IMR-90 (cell line): ENCODE measurements around the gene C17orf78. TPM values are rescaled to one million over a fixed set of nuclear protein-coding genes. Genes with fewer than 3 reads are reported as not detected.

Experiments
- ATAC-seq: fragments of 200-7000 bp; cut with Tn5 transposase; 2 replicates; pipeline ENCODE4 v1.9.1; 2020; ENCODE audit warnings: low read depth, mild to moderate bottlenecking, moderate library complexity
- BruUV-seq: library from RNA; stranded (reverse); fragments of 400-500 nt; replicated peaks from 2 replicates; lab custom pipeline; 2021; lab: Mats Ljungman, UMichigan
- CTCF ChIA-PET: fragments of 300-600 bp; formaldehyde crosslinking; extraction: SDS; loops from one replicate; lab custom pipeline; 2021; ENCODE audit warnings: antibody characterized with exemption; lab: Yijun Ruan, JAX
- POLR2A ChIA-PET: fragments of 300-600 bp; sonication (Branson Sonifier 250); formaldehyde crosslinking; loops from one replicate; lab custom pipeline; 2022; ENCODE audit warnings: antibody characterized with exemption; ENCODE audit not compliant: unreplicated experiment; lab: Charles Lee
- DNase-seq: peaks from one replicate; pipeline ENCODE4 v3.0.0; 2013
- H2AFZ ChIP-seq: replicated peaks from 2 replicates; pipeline ENCODE3; 2013; ENCODE audit warnings: low read length, mild to moderate bottlenecking; ENCODE audit not compliant: poor library complexity
- H2AK5ac ChIP-seq: 2 replicates; pipeline ENCODE4 v1.6.1; 2013; ENCODE audit warnings: low read depth, low read length, inconsistent platforms
- H2AK9ac ChIP-seq: replicated peaks from 2 replicates; pipeline ENCODE3; 2013; ENCODE audit warnings: mild to moderate bottlenecking, low read depth, low read length, moderate library complexity; ENCODE audit not compliant: poor library complexity
- H2BK120ac ChIP-seq: 2 replicates; pipeline ENCODE4 v1.6.1; 2013; ENCODE audit warnings: low read depth, low read length, inconsistent platforms
- H2BK15ac ChIP-seq: 3 replicates; pipeline ENCODE4 v1.6.1; 2013; ENCODE audit warnings: low read depth, low read length, inconsistent platforms
- H2BK20ac ChIP-seq: 2 replicates; pipeline ENCODE4 v1.6.1; 2013; ENCODE audit warnings: low read depth, mild to moderate bottlenecking, inconsistent platforms, low read length, moderate library complexity
- H2BK5ac ChIP-seq: 2 replicates; pipeline ENCODE4 v1.6.1; 2013; ENCODE audit warnings: mild to moderate bottlenecking, low read depth, low read length, inconsistent platforms; ENCODE audit not compliant: poor library complexity, severe bottlenecking
- H3K14ac ChIP-seq: replicated peaks from 2 replicates; pipeline ENCODE4 v1.6.1; 2013; ENCODE audit warnings: low read depth, low read length, inconsistent platforms
- H3K18ac ChIP-seq: 2 replicates; pipeline ENCODE4 v1.6.1; 2013; ENCODE audit warnings: low read depth, low read length, control low read depth
- H3K23ac ChIP-seq: 2 replicates; pipeline ENCODE4 v1.6.1; 2013; ENCODE audit warnings: low read depth, low read length, inconsistent platforms
- H3K27ac ChIP-seq: 2 replicates; pipeline ENCODE4 v1.5.1; 2013; ENCODE audit warnings: mild to moderate bottlenecking, control low read depth, low read length; ENCODE audit not compliant: insufficient read depth
- H3K27me3 ChIP-seq: 2 replicates; pipeline ENCODE4 v1.6.1; 2013; ENCODE audit warnings: low read length; ENCODE audit not compliant: control insufficient read depth, insufficient read depth
- H3K36me3 ChIP-seq: 2 replicates; pipeline ENCODE4 v1.6.1; 2013; ENCODE audit warnings: low read length, mixed read lengths; ENCODE audit not compliant: control insufficient read depth, insufficient read depth
- H3K4ac ChIP-seq: 2 replicates; pipeline ENCODE4 v1.6.1; 2013; ENCODE audit warnings: low read depth, low read length, inconsistent platforms
- H3K4me1 ChIP-seq: 2 replicates; pipeline ENCODE4 v1.6.1; 2013; ENCODE audit warnings: low read length, mixed read lengths; ENCODE audit not compliant: control insufficient read depth, insufficient read depth
- H3K4me2 ChIP-seq: 2 replicates; pipeline ENCODE4 v1.6.1; 2013; ENCODE audit warnings: low read depth, mild to moderate bottlenecking, control low read depth, low read length, moderate library complexity
- H3K4me3 ChIP-seq: 2 replicates; pipeline ENCODE4 v1.5.1; 2013; ENCODE audit warnings: low read depth, mild to moderate bottlenecking, control low read depth, low read length, moderate library complexity; ENCODE audit not compliant: insufficient read depth
- H3K56ac ChIP-seq: 2 replicates; pipeline ENCODE4 v1.6.1; 2013; ENCODE audit warnings: low read length, inconsistent platforms; ENCODE audit not compliant: insufficient read depth; ENCODE audit errors: extremely low read depth
- H3K79me1 ChIP-seq, 2 experiments: 2 replicates each; pipeline ENCODE4 v1.6.1; 2013; ENCODE audit warnings: low read length in 2 of 2, inconsistent platforms in 1 of 2, low read depth in 1 of 2
- H3K9ac ChIP-seq: 2 replicates; pipeline ENCODE4 v1.6.1; 2013; ENCODE audit warnings: low read depth, low read length, control low read depth
- H3K9me1 ChIP-seq: 2 replicates; pipeline ENCODE4 v1.6.1; 2013; ENCODE audit warnings: low read length, inconsistent platforms; ENCODE audit not compliant: insufficient read depth
- H3K9me3 ChIP-seq: 2 replicates; pipeline ENCODE4 v1.6.1; 2013; ENCODE audit warnings: low read length; ENCODE audit not compliant: control insufficient read depth, insufficient read depth
- H4K20me1 ChIP-seq: 2 replicates; pipeline ENCODE4 v1.6.1; 2013; ENCODE audit warnings: low read length, inconsistent platforms; ENCODE audit not compliant: insufficient read depth
- H4K5ac ChIP-seq: 2 replicates; pipeline ENCODE4 v1.6.1; 2013; ENCODE audit warnings: mild to moderate bottlenecking, low read depth, low read length, control low read depth
- H4K8ac ChIP-seq, 2 experiments: 2 replicates each; pipeline ENCODE4 v1.6.1; 2013; ENCODE audit warnings: low read depth in 2 of 2, low read length in 2 of 2, control low read depth in 1 of 2, inconsistent platforms in 1 of 2
- H4K91ac ChIP-seq: 2 replicates; pipeline ENCODE4 v1.6.1; 2013; ENCODE audit warnings: low read depth, low read length, inconsistent platforms; ENCODE audit not compliant: insufficient read depth
- BHLHE40 ChIP-seq: fragments of 150-350 bp; IDR thresholded peaks from 2 replicates; pipeline ENCODE4 v1.6.1; 2016; ENCODE audit warnings: mild to moderate bottlenecking, low read depth, low read length
- CEBPB ChIP-seq: IDR thresholded peaks from 2 replicates; pipeline ENCODE4 v1.6.1; 2012; ENCODE audit warnings: low read depth, low read length, improper control_type of control experiment
- MAFK ChIP-seq: IDR thresholded peaks from 2 replicates; pipeline ENCODE4 v1.6.1; 2012; ENCODE audit warnings: low read depth, low read length, improper control_type of control experiment
- MAZ ChIP-seq: IDR thresholded peaks from 2 replicates; pipeline ENCODE4 v1.6.1; 2012; ENCODE audit warnings: low read depth, mild to moderate bottlenecking, low read length, improper control_type of control experiment, moderate library complexity, borderline replicate concordance
- MXI1 ChIP-seq: IDR thresholded peaks from 2 replicates; pipeline ENCODE4 v1.6.1; 2012; ENCODE audit warnings: low read depth, mild to moderate bottlenecking, low read length, moderate library complexity, borderline replicate concordance
- POLR2A ChIP-seq: IDR thresholded peaks from 2 replicates; pipeline ENCODE4 v1.6.1; 2012; ENCODE audit warnings: mild to moderate bottlenecking, low read depth, low read length
- RAD21 ChIP-seq: IDR thresholded peaks from 2 replicates; pipeline ENCODE4 v1.6.1; 2012; ENCODE audit warnings: low read length, improper control_type of control experiment
- RCOR1 ChIP-seq: IDR thresholded peaks from 2 replicates; pipeline ENCODE4 v1.6.1; 2012; ENCODE audit warnings: mild to moderate bottlenecking, low read length, improper control_type of control experiment; ENCODE audit not compliant: insufficient replicate concordance
- SMC3 ChIP-seq: fragments of 150-350 bp; IDR thresholded peaks from 2 replicates; pipeline ENCODE4 v1.6.1; 2016; ENCODE audit warnings: low read depth, mild to moderate bottlenecking, antibody characterized with exemption, low read length, moderate library complexity
- WGBS, 2 experiments: methylation state at CpG; one replicate each; pipeline versions ENCODE4 v1.1.5 to v1.1.7; 2013; ENCODE audit warnings: missing lambda C conversion rate in 2 of 2; ENCODE audit not compliant: insufficient read length in 1 of 2; ENCODE audit errors: extremely low coverage in 2 of 2; 5-methylcytosine and 5-hydroxymethylcytosine counted together
- dilution Hi-C: fragments of 300-500 bp; cut with HindIII; formaldehyde crosslinking; loops from one replicate; pipeline ENCODE4 v1.14.3; 2018; ENCODE audit warnings: low sequenced_read_pairs; ENCODE audit not compliant: unreplicated experiment
- in situ Hi-C: fragments of 300-500 bp; cut with MboI; formaldehyde crosslinking; loops from 3 replicates; pipeline ENCODE4 v1.14.3; 2019; ENCODE audit warnings: low sequenced_read_pairs, inconsistent platforms, mixed read lengths
- intact Hi-C: fragments of 100-400 bp; cut with micrococcal nuclease; formaldehyde crosslinking; loops from 2 replicates; pipeline ENCODE4 v1.10.0; 2022
- polyA plus RNA-seq, 3 experiments: library from polyadenylated mRNA; depleted of rRNA; stranded (reverse); fragments of >200 nt; gene quantifications; 2 replicates each; pipeline ENCODE4 v1.2.3, GENCODE V29; 2012; ENCODE audit warnings: low replicate concordance in 1 of 3
- total RNA-seq: library from RNA; depleted of rRNA; stranded (reverse); fragments of >200 nt; gene quantifications from 2 replicates; pipeline ENCODE4 v1.2.3, GENCODE V29; 2012
- TF ChIP-seq, protein P1 (sequence below): conservative IDR thresholded peaks from 2 replicates; pipeline ENCODE4 v1.5.1; 2012; ENCODE audit warnings: mild to moderate bottlenecking, low read depth, low read length, improper control_type of control experiment

Gene C17orf78
- total and polyA plus RNA-seq, 2 of the 4 experiments (the other 2 are of a cell fraction): not detected

DNA sequence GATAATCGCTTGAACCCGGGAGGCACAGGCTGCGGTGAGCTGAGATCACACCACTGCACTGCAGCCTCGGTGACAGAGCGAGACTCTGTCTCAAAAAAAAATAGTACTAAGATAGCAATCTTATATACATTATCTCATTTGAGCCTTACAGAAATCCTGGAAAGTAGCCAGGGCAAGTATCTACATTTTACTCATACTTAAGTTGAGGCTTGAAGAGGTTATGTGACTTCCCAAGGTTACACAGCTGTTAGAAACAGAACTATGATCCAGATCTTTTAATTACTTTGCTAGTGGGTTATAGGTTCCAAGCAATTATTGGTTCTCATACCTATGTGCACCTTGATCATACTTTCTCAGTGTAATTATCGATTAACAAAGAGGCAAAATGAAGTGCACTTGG lies 15.4 kb downstream of the C17orf78 start:
- H2AK5ac ChIP-seq: no peak overlapping the region
- H3K27ac ChIP-seq: no peak overlapping the region
- no peak overlapping the region for H4K8ac ChIP-seq
- CTCF ChIA-PET: interaction anchor here (2.5 kb wide), 1 partner anchor 17 kb away, joined by 28 read pairs; no protein-coding TSS in a partner anchor
- H3K79me1 ChIP-seq: peaks cover 0 to 25% of the 10 kb centered on the region in 2 experiments; a peak in 3 of 4 replicates
- intact Hi-C loops: no loop called here
- no peak overlapping the region for H2BK5ac ChIP-seq
- no peak overlapping the region for H2AK9ac ChIP-seq
- H3K27me3 ChIP-seq: no peaks in the 10 kb centered on the region
- H2AFZ ChIP-seq: no peak overlapping the region
- H3K18ac ChIP-seq: no peak overlapping the region
- no peaks in the 10 kb centered on the region for H3K9me3 ChIP-seq
- POLR2A ChIA-PET: no interaction called here
- no peak overlapping the region for H3K14ac ChIP-seq
- H4K5ac ChIP-seq: no peak overlapping the region
- H3K56ac ChIP-seq: no peak overlapping the region
- no peak overlapping the region for H3K4ac ChIP-seq
- H3K23ac ChIP-seq: no peak overlapping the region
- DNase-seq: peak; percentile 67
- in situ Hi-C loops: no loop called here
- H3K9me1 ChIP-seq: 0 out of 2 replicates have a peak, but pooled peaks cover 5% of the 10 kb centered on the region
- ATAC-seq: no peak
- dilution Hi-C loops: no loop called here
- H3K4me2 ChIP-seq: no peak overlapping the region
- no peak overlapping the region for H2BK120ac ChIP-seq
- H2BK15ac ChIP-seq: no peak overlapping the region
- H4K91ac ChIP-seq: no peak overlapping the region
- no peak overlapping the region for H2BK20ac ChIP-seq
- TF ChIP-seq BHLHE40 (no peak), RCOR1 (no peak), MXI1 (no peak), MAZ (no peak), POLR2A (no peak), CEBPB (no peak), RAD21 (no peak), MAFK (no peak), SMC3 (no peak)
- TF ChIP-seq, protein P1, sequence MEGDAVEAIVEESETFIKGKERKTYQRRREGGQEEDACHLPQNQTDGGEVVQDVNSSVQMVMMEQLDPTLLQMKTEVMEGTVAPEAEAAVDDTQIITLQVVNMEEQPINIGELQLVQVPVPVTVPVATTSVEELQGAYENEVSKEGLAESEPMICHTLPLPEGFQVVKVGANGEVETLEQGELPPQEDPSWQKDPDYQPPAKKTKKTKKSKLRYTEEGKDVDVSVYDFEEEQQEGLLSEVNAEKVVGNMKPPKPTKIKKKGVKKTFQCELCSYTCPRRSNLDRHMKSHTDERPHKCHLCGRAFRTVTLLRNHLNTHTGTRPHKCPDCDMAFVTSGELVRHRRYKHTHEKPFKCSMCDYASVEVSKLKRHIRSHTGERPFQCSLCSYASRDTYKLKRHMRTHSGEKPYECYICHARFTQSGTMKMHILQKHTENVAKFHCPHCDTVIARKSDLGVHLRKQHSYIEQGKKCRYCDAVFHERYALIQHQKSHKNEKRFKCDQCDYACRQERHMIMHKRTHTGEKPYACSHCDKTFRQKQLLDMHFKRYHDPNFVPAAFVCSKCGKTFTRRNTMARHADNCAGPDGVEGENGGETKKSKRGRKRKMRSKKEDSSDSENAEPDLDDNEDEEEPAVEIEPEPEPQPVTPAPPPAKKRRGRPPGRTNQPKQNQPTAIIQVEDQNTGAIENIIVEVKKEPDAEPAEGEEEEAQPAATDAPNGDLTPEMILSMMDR: no peak
- H3K36me3 ChIP-seq: no peaks in the 10 kb centered on the region
- peaks cover 7% of the 10 kb centered on the region for H3K4me1 ChIP-seq
- H4K20me1 ChIP-seq: peaks cover 5% of the 10 kb centered on the region; the same call in 1 of the 2 replicates
- no peak overlapping the region for H3K4me3 ChIP-seq
- no CpG with 5 or more reads among the region's 6 CpGs for WGBS, 2 experiments
- no TSS peak for BruUV-seq
- H3K9ac ChIP-seq: no peak overlapping the region
